Keratinocyte (primary cell): ENCODE data around the gene ANKFY1. TPM values are rescaled to one million over a fixed set of nuclear protein-coding genes. Genes with fewer than 3 reads are reported as not detected.

Source experiments
- DNase-seq: peaks from one replicate; pipeline ENCODE4 v3.0.0-alpha.2; 2011; ENCODE audit warnings: low read depth, missing footprints, low spot score
- FAIRE-seq: peaks from 2 replicates; lab custom pipeline; 2011; peaks lifted over from hg19 to GRCh38; lab: Jason Lieb, UNC
- H2AFZ ChIP-seq: 2 replicates; pipeline ENCODE4 v1.6.0; 2012; ENCODE audit warnings: low read length, control low read depth, inconsistent platforms; ENCODE audit not compliant: control insufficient read depth
- H3K27ac ChIP-seq: 2 replicates; pipeline ENCODE4 v1.5.1; 2011; ENCODE audit warnings: low read length; ENCODE audit not compliant: control insufficient read depth, insufficient read depth
- H3K27me3 ChIP-seq: 3 replicates; pipeline ENCODE4 v1.6.0; 2011; ENCODE audit warnings: low read length; ENCODE audit not compliant: control insufficient read depth, insufficient read depth; ENCODE audit errors: extremely low read depth
- H3K36me3 ChIP-seq, 2 experiments: 2 replicates in 1 of 2; 3 replicates in 1 of 2; pipeline ENCODE4 v1.5.1; 2011; ENCODE audit warnings: low read length in 2 of 2, mild to moderate bottlenecking in 1 of 2; ENCODE audit not compliant: control insufficient read depth in 2 of 2, insufficient read depth in 2 of 2; ENCODE audit errors: extremely low read depth in 1 of 2
- H3K4me1 ChIP-seq: 3 replicates; pipeline ENCODE4 v1.5.1; 2011; ENCODE audit warnings: low read length; ENCODE audit not compliant: control insufficient read depth, insufficient read depth; ENCODE audit errors: extremely low read depth
- H3K4me2 ChIP-seq: 3 replicates; pipeline ENCODE4 v1.6.0; 2011; ENCODE audit warnings: low read depth, low read length; ENCODE audit not compliant: control insufficient read depth, insufficient read depth; ENCODE audit errors: extremely low read depth
- H3K4me3 ChIP-seq, 3 experiments: fragments of 200-600 bp in 1 of 3; sonication (generic) in 1 of 3; 2 replicates in 2 of 3; 3 replicates in 1 of 3; pipeline ENCODE4 v1.5.1; 2011 to 2016; ENCODE audit warnings: low read length in 3 of 3, mild to moderate bottlenecking in 3 of 3, control low read depth in 2 of 3, inconsistent platforms in 1 of 3, low read depth in 1 of 3, mixed read lengths in 1 of 3, mixed run types in 1 of 3, moderate library complexity in 1 of 3; ENCODE audit not compliant: control insufficient read depth in 2 of 3, insufficient read depth in 2 of 3; ENCODE audit errors: extremely low read depth in 1 of 3
- H3K79me2 ChIP-seq: 2 replicates; pipeline ENCODE4 v1.6.0; 2012; ENCODE audit warnings: low read length; ENCODE audit not compliant: control insufficient read depth, insufficient read depth
- H3K9ac ChIP-seq: 3 replicates; pipeline ENCODE4 v1.6.0; 2011; ENCODE audit warnings: low read length; ENCODE audit not compliant: control insufficient read depth, insufficient read depth; ENCODE audit errors: extremely low read depth
- H3K9me1 ChIP-seq: 3 replicates; pipeline ENCODE4 v1.6.0; 2011; ENCODE audit warnings: low read length; ENCODE audit not compliant: control insufficient read depth, insufficient read depth; ENCODE audit errors: extremely low read depth
- H3K9me3 ChIP-seq: 2 replicates; pipeline ENCODE4 v1.5.1; 2012; ENCODE audit warnings: low read depth, low read length; ENCODE audit not compliant: control insufficient read depth
- H4K20me1 ChIP-seq: 3 replicates; pipeline ENCODE4 v1.6.0; 2011; ENCODE audit warnings: low read length; ENCODE audit not compliant: control insufficient read depth, insufficient read depth; ENCODE audit errors: extremely low read depth
- EZH2 ChIP-seq: IDR thresholded peaks from one replicate; pipeline ENCODE4 v1.6.1; 2012; ENCODE audit warnings: inconsistent platforms, mild to moderate bottlenecking, low read length, moderate library complexity
- dilution Hi-C: fragments of 300-500 bp; cut with MboI; formaldehyde crosslinking; loops from one replicate; pipeline ENCODE4 v1.7.0; 2020; ENCODE audit warnings: low sequenced_read_pairs; ENCODE audit not compliant: extremely low pct_ligation_motif_present
- polyA plus RNA-seq, 5 experiments: library from polyadenylated mRNA; depleted of rRNA in 3 of 5; stranded (reverse) in 3 of 5; stranded (forward) in 1 of 5; unstranded in 1 of 5; fragments of >200 nt; gene quantifications; 1 replicate in 1 of 5; 2 replicates in 3 of 5; 3 replicates in 1 of 5; pipeline versions ENCODE4 v1.2.1 to v1.2.3, GENCODE V29; 2011 to 2012; ENCODE audit warnings: missing spikeins in 2 of 5, low read depth in 1 of 5, low replicate concordance in 1 of 5
- TF ChIP-seq, protein P1 (sequence below), 3 experiments: IDR thresholded peaks in 1 of 3; conservative IDR thresholded peaks in 1 of 3; optimal IDR thresholded peaks in 1 of 3; 2 replicates in 2 of 3; 3 replicates in 1 of 3; pipeline versions ENCODE3 to v1.5.1; 2011; ENCODE audit warnings: low read length in 3 of 3, mild to moderate bottlenecking in 3 of 3, moderate library complexity in 2 of 3, control low read depth in 1 of 3, inconsistent platforms in 1 of 3; ENCODE audit not compliant: insufficient read depth in 2 of 3; ENCODE audit errors: extremely low read depth in 1 of 3

Gene ANKFY1
- polyA plus RNA-seq, 1 donor (not counting 4 experiments of a cell fraction or from before 2014, with no cell fraction given) = 27.0 TPM

DNA sequence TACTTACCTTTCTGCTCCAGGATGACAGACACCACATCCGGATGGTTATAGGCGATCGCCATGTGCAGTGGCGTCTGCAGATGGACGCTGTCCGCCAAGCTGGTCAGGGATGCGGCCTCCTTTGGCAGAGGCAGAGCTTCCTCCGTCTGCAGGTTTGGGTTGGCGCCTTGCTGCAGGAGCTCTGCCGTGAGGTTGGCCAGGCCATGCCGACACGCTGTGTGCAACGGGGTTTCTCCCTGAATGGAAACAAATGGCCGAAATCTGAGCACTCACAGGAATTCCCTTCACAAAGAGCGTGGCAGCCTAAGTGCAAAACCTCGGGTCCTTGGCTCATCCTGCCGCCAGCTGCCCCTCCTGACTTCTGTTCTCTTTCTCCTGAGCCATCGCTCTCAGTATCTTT is 79.0 kb downstream of the ANKFY1 start:
- TF ChIP-seq EZH2 = no peak
- TF ChIP-seq, protein P1, sequence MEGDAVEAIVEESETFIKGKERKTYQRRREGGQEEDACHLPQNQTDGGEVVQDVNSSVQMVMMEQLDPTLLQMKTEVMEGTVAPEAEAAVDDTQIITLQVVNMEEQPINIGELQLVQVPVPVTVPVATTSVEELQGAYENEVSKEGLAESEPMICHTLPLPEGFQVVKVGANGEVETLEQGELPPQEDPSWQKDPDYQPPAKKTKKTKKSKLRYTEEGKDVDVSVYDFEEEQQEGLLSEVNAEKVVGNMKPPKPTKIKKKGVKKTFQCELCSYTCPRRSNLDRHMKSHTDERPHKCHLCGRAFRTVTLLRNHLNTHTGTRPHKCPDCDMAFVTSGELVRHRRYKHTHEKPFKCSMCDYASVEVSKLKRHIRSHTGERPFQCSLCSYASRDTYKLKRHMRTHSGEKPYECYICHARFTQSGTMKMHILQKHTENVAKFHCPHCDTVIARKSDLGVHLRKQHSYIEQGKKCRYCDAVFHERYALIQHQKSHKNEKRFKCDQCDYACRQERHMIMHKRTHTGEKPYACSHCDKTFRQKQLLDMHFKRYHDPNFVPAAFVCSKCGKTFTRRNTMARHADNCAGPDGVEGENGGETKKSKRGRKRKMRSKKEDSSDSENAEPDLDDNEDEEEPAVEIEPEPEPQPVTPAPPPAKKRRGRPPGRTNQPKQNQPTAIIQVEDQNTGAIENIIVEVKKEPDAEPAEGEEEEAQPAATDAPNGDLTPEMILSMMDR (optimal IDR thresholded peaks at IDR 0.05 in 1 of 3, IDR thresholded peaks at IDR 0.05 in 1 of 3, conservative IDR thresholded peaks at IDR 0.05 in 1 of 3; ENCODE audit: extremely low read depth in 1 of 3, insufficient read depth in 2 of 3, low read length in 3 of 3) = no peak
- peaks cover 31 to 36% of the 10 kb centered on the region in 2 experiments for H3K36me3 ChIP-seq
- dilution Hi-C loops = no loop called here
- H3K27ac ChIP-seq = no peak overlapping the region
- H3K9ac ChIP-seq = no peak overlapping the region
- FAIRE-seq (no peak), DNase-seq (no peak)
- no peaks in the 10 kb centered on the region for H3K79me2 ChIP-seq
- H3K9me1 ChIP-seq = no peaks in the 10 kb centered on the region
- no peaks in the 10 kb centered on the region for H4K20me1 ChIP-seq
- peaks cover 22% of the 10 kb centered on the region for H3K4me1 ChIP-seq
- H3K4me2 ChIP-seq = no peak overlapping the region
- no peaks in the 10 kb centered on the region for H3K9me3 ChIP-seq
- no peak overlapping the region for H3K4me3 ChIP-seq
- H2AFZ ChIP-seq = no peak overlapping the region
- no peaks in the 10 kb centered on the region for H3K27me3 ChIP-seq

DNA sequence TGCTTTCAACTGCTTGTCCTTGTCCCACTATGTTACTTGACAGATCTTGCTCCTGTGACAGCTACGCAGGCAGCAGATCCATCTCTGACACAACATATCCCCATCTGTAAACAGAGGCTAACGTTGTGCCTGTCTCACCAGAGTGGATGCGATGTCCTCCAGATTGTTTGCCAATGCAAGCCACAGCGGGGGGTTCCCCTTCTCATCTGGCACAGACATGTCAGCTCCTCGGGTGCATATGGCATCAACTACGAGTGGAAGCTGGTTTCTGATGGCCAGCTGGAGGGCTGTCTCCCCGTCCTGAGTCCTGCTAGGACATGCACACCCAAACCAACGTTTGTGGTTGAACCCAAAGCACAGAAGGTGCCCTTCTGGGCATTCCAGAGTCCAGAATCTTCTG is 81.7 kb downstream of the ANKFY1 start:
- no peak overlapping the region for H2AFZ ChIP-seq
- no peak overlapping the region for H3K4me2 ChIP-seq
- no peak overlapping the region for H3K9ac ChIP-seq
- no peaks in the 10 kb centered on the region for H3K27me3 ChIP-seq
- DNase-seq (no peak), FAIRE-seq (no peak)
- H3K4me1 ChIP-seq = peaks cover 11% of the 10 kb centered on the region
- no peaks in the 10 kb centered on the region for H3K9me3 ChIP-seq
- no peak overlapping the region for H3K27ac ChIP-seq
- H3K9me1 ChIP-seq = no peaks in the 10 kb centered on the region
- H3K36me3 ChIP-seq = peaks cover 48 to 53% of the 10 kb centered on the region in 2 experiments
- H3K4me3 ChIP-seq = no peak overlapping the region
- no peak for TF ChIP-seq EZH2
- TF ChIP-seq, protein P1 (optimal IDR thresholded peaks at IDR 0.05 in 1 of 3, IDR thresholded peaks at IDR 0.05 in 1 of 3, conservative IDR thresholded peaks at IDR 0.05 in 1 of 3; ENCODE audit: extremely low read depth in 1 of 3, insufficient read depth in 2 of 3, low read length in 3 of 3) = no peak
- no peaks in the 10 kb centered on the region for H4K20me1 ChIP-seq
- dilution Hi-C loops = no loop called here
- no peaks in the 10 kb centered on the region for H3K79me2 ChIP-seq
